HL-60 (cell line): ENCODE measurements around the gene LCE1C.

Experiments used
- DNase-seq, 2 experiments: peaks; one replicate each; pipeline ENCODE4 v3.0.0-alpha.2; 2010 to 2020; ENCODE audit warnings: low read depth in 1 of 2, low spot score in 1 of 2
- H3K27ac ChIP-seq: fragments of 250-450 bp; sonication (Bioruptor Pico); replicated peaks from 2 replicates; pipeline ENCODE4 v1.5.1; 2020; ENCODE audit warnings: mild to moderate bottlenecking, moderate library complexity
- H3K27me3 ChIP-seq: fragments of 250-450 bp; sonication (Bioruptor Pico); 2 replicates; pipeline ENCODE4 v1.5.1; 2021; ENCODE audit warnings: mild to moderate bottlenecking, moderate library complexity; ENCODE audit not compliant: insufficient read depth, poor library complexity, severe bottlenecking
- H3K4me3 ChIP-seq: replicated peaks from 2 replicates; pipeline ENCODE4 v1.5.1; 2011; ENCODE audit warnings: mild to moderate bottlenecking, control low read depth, low read length; ENCODE audit not compliant: insufficient read depth
- GABPA ChIP-seq: IDR thresholded peaks from 2 replicates; pipeline ENCODE4 v1.6.1; 2012; ENCODE audit warnings: low read depth
- POLR2AphosphoS5 ChIP-seq: IDR thresholded peaks from 2 replicates; pipeline ENCODE4 v1.6.1; 2012; ENCODE audit warnings: low read depth
- SPI1 ChIP-seq: IDR thresholded peaks from 2 replicates; pipeline ENCODE4 v1.6.1; 2012; ENCODE audit warnings: low read depth, mild to moderate bottlenecking, borderline replicate concordance
- TF ChIP-seq, protein P1 (sequence below): IDR thresholded peaks from 2 replicates; pipeline ENCODE4 v1.6.1; 2012; ENCODE audit warnings: low read depth; ENCODE audit not compliant: insufficient replicate concordance
- TF ChIP-seq, protein P2 (sequence below): IDR thresholded peaks from one replicate; pipeline ENCODE4 v1.5.1; 2011; ENCODE audit warnings: low read length, control low read depth, inconsistent platforms; ENCODE audit not compliant: insufficient read depth

Gene LCE1C

DNA sequence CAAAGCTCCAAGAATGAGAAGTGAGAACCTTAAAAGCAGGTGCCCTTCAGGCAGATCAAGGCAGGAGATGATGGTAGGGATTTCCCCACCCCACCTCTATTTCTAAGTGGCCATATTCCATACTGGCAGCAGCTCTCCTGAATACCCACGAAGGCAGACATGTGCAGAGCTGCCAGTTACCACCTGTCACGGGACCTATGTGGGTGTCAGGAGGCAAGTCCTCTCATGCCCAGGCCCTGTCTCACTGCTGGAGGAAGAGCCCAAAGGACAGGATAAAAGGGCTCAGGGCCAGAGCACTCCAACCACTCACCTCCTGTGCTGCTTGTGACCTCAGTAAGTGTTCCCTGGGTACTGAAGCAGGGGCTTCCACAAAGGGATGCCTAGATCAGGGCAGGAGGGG lies 4.6 kb upstream of the LCE1C start:
- Histone ChIP-seq H3K27me3 (no peaks in the 10 kb centered on the region), H3K27ac (no peak overlapping the region), H3K4me3 (no peak overlapping the region)
- no peak for DNase-seq
- TF ChIP-seq, protein P1, sequence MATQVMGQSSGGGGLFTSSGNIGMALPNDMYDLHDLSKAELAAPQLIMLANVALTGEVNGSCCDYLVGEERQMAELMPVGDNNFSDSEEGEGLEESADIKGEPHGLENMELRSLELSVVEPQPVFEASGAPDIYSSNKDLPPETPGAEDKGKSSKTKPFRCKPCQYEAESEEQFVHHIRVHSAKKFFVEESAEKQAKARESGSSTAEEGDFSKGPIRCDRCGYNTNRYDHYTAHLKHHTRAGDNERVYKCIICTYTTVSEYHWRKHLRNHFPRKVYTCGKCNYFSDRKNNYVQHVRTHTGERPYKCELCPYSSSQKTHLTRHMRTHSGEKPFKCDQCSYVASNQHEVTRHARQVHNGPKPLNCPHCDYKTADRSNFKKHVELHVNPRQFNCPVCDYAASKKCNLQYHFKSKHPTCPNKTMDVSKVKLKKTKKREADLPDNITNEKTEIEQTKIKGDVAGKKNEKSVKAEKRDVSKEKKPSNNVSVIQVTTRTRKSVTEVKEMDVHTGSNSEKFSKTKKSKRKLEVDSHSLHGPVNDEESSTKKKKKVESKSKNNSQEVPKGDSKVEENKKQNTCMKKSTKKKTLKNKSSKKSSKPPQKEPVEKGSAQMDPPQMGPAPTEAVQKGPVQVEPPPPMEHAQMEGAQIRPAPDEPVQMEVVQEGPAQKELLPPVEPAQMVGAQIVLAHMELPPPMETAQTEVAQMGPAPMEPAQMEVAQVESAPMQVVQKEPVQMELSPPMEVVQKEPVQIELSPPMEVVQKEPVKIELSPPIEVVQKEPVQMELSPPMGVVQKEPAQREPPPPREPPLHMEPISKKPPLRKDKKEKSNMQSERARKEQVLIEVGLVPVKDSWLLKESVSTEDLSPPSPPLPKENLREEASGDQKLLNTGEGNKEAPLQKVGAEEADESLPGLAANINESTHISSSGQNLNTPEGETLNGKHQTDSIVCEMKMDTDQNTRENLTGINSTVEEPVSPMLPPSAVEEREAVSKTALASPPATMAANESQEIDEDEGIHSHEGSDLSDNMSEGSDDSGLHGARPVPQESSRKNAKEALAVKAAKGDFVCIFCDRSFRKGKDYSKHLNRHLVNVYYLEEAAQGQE, result no peak
- TF ChIP-seq POLR2AphosphoS5 (no peak), SPI1 (no peak), GABPA (no peak)
- TF ChIP-seq, protein P2, sequence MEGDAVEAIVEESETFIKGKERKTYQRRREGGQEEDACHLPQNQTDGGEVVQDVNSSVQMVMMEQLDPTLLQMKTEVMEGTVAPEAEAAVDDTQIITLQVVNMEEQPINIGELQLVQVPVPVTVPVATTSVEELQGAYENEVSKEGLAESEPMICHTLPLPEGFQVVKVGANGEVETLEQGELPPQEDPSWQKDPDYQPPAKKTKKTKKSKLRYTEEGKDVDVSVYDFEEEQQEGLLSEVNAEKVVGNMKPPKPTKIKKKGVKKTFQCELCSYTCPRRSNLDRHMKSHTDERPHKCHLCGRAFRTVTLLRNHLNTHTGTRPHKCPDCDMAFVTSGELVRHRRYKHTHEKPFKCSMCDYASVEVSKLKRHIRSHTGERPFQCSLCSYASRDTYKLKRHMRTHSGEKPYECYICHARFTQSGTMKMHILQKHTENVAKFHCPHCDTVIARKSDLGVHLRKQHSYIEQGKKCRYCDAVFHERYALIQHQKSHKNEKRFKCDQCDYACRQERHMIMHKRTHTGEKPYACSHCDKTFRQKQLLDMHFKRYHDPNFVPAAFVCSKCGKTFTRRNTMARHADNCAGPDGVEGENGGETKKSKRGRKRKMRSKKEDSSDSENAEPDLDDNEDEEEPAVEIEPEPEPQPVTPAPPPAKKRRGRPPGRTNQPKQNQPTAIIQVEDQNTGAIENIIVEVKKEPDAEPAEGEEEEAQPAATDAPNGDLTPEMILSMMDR, result no peak

DNA sequence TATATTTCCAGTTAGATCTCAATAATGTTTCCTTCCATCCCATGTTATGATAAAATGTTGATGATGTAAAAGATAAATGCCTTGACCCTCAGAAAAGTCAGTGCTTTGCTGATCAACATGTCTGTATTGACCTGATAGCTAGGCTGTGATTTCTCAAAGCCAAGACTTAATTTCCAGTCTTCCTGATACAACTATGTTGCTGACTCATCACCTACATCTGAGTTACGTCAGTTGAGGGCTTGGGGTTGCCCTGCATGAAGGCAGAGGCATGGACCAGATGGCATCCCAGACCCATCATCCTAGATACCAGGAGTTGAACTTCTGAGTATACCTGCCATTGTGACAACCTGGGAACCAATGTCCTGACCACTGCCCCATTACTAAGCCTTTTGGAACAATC lies 5.1 kb downstream of the LCE1C start:
- no peak overlapping the region for H3K27ac ChIP-seq
- H3K27me3 ChIP-seq, result peaks cover 2% of the 10 kb centered on the region
- DNase-seq, result no peak
- no peak overlapping the region for H3K4me3 ChIP-seq
- no peak for TF ChIP-seq SPI1
- TF ChIP-seq, protein P2, result no peak
- TF ChIP-seq, protein P1, result no peak

DNA sequence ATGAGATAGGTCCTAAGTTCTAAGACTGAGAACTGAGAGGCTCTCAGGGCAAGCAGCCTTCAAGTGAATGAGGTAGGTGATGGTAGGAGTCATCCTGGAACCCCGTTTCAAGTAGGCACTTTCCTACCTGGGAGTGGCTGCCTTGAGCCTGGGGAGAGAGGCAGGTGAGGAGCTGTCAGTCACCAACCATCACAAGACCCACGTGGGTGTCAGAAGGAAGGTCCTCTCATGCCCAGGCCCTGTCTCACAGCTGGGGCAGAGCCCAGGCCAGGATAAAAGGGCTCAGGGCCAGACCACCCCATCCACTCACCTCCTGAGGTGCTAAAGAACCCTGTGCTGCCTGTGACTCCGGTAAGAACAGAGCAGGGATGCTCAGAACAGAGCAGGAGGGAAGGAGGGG lies 10.0 kb downstream of the LCE1C start, which contains the start of gene LCE1D:
TSS of gene LCE1D (plus strand) at position 301 of the 400 bp plus-strand sequence. CDS start 1,074 bp downstream, outside the sequence.
- TF ChIP-seq, protein P2, result no peak
- TF ChIP-seq, protein P1, result no peak
- no peak for TF ChIP-seq SPI1
- no peak for TF ChIP-seq POLR2AphosphoS5
- TF ChIP-seq GABPA, result no peak
- Histone ChIP-seq H3K4me3 (no peak within 1 kb of the TSS), H3K27me3 (peaks cover 5% of the 10 kb centered on the region), H3K27ac (no peak within 1 kb of the TSS)
- DNase-seq, result no peak
